ENCODE measurements around the gene UBB. TPM values are rescaled to one million over a fixed set of nuclear protein-coding genes. Genes with fewer than 3 reads are reported as not detected.

UBB gene
- total RNA-seq, 1 experiment from 2014 or later, result 2,378 TPM

- ATAC-seq (no peak), DNase-seq (ENCODE audit: low read depth, low spot score) (no peak)
- POLR2A ChIA-PET, result interaction anchor here (1.4 kb wide), 1 partner anchor 16 kb away, joined by 11 read pairs; no protein-coding TSS in a partner anchor
- CTCF ChIA-PET, result interaction anchor here (2.6 kb wide), 1 partner anchor 16 kb away, joined by 15 read pairs; no protein-coding TSS in a partner anchor
- no peak overlapping the region for H2AFZ ChIP-seq (ENCODE audit: low read depth, low read length, poor library complexity, severe bottlenecking)
- H3K9ac ChIP-seq (ENCODE audit: low read length), result no peak overlapping the region
- H3K4me3 ChIP-seq (replicated peaks in 1 of 2; ENCODE audit: low read depth in 1 of 2, low read length in 2 of 2), result no peak overlapping the region
- H3K27ac ChIP-seq (ENCODE audit: low read depth, low read length), result no peak overlapping the region
- RAD21 ChIA-PET (ENCODE audit: low non-redundant PET in 1 of 2, low total read pairs in 2 of 2, uncharacterized antibody in 2 of 2, unreplicated experiment in 2 of 2), result no interaction called here
- H3K9me3 ChIP-seq (ENCODE audit: control insufficient read depth in 1 of 2, insufficient read depth in 1 of 2, low read depth in 1 of 2, low read length in 2 of 2), result no peaks in the 10 kb centered on the region
- peaks cover 27% of the 10 kb centered on the region for H3K79me2 ChIP-seq (ENCODE audit: insufficient read depth, low read length)
- no peaks in the 10 kb centered on the region for H3K27me3 ChIP-seq (ENCODE audit: insufficient read depth, low read length)
- peaks cover 4 to 26% of the 10 kb centered on the region in 2 experiments; a peak in 3 of 4 replicates for H3K4me1 ChIP-seq (ENCODE audit: control insufficient read depth in 1 of 2, insufficient read depth in 2 of 2, low read length in 2 of 2)
- peaks cover 10 to 18% of the 10 kb centered on the region in 2 experiments; a peak in 2 of 4 replicates for H3K36me3 ChIP-seq (ENCODE audit: control insufficient read depth in 1 of 2, insufficient read depth in 2 of 2, low read length in 2 of 2)
- no peak for TF ChIP-seq CBX3 (IDR thresholded peaks at IDR 0.05; ENCODE audit: low read depth)
- no peak for TF ChIP-seq POLR2A (IDR thresholded peaks at IDR 0.05; ENCODE audit: borderline replicate concordance, extremely low read depth, insufficient read depth, insufficient read length)
- no peak for TF ChIP-seq REST (IDR thresholded peaks at IDR 0.05; ENCODE audit: low read depth)
- TF ChIP-seq POLR2AphosphoS5 (IDR thresholded peaks at IDR 0.05; ENCODE audit: low read depth, low read length), result no peak
- TF ChIP-seq, protein P1, sequence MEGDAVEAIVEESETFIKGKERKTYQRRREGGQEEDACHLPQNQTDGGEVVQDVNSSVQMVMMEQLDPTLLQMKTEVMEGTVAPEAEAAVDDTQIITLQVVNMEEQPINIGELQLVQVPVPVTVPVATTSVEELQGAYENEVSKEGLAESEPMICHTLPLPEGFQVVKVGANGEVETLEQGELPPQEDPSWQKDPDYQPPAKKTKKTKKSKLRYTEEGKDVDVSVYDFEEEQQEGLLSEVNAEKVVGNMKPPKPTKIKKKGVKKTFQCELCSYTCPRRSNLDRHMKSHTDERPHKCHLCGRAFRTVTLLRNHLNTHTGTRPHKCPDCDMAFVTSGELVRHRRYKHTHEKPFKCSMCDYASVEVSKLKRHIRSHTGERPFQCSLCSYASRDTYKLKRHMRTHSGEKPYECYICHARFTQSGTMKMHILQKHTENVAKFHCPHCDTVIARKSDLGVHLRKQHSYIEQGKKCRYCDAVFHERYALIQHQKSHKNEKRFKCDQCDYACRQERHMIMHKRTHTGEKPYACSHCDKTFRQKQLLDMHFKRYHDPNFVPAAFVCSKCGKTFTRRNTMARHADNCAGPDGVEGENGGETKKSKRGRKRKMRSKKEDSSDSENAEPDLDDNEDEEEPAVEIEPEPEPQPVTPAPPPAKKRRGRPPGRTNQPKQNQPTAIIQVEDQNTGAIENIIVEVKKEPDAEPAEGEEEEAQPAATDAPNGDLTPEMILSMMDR (IDR thresholded peaks at IDR 0.05 in 2 of 3, conservative IDR thresholded peaks at IDR 0.05 in 1 of 3; ENCODE audit: borderline replicate concordance in 1 of 3, insufficient read depth in 1 of 3, low read depth in 2 of 3, low read length in 2 of 3), result no peak
- TF ChIP-seq FOSL1 (IDR thresholded peaks at IDR 0.05; ENCODE audit: low read depth), result no peak
- no peaks in the 10 kb centered on the region for H3K9me2 ChIP-seq (ENCODE audit: insufficient read depth)
- no peak overlapping the region for H3K4me2 ChIP-seq (ENCODE audit: low read length)
- no TSS peak for BruUV-seq (replicated peaks)
- intact Hi-C loops (cut with micrococcal nuclease), result loop anchor here (5.0 kb wide), 1 partner anchor 422 kb away; no protein-coding TSS in a partner anchor
- peaks cover 9% of the 10 kb centered on the region; the same call in 1 of the 2 replicates for H4K20me1 ChIP-seq (ENCODE audit: insufficient read depth)
These were observed 1.2 kb upstream of the UBB start for GRCh38 chr17:16379654-16380053.
